Measurements from ENCODE around the gene CD300A.

Gene CD300A

DNA sequence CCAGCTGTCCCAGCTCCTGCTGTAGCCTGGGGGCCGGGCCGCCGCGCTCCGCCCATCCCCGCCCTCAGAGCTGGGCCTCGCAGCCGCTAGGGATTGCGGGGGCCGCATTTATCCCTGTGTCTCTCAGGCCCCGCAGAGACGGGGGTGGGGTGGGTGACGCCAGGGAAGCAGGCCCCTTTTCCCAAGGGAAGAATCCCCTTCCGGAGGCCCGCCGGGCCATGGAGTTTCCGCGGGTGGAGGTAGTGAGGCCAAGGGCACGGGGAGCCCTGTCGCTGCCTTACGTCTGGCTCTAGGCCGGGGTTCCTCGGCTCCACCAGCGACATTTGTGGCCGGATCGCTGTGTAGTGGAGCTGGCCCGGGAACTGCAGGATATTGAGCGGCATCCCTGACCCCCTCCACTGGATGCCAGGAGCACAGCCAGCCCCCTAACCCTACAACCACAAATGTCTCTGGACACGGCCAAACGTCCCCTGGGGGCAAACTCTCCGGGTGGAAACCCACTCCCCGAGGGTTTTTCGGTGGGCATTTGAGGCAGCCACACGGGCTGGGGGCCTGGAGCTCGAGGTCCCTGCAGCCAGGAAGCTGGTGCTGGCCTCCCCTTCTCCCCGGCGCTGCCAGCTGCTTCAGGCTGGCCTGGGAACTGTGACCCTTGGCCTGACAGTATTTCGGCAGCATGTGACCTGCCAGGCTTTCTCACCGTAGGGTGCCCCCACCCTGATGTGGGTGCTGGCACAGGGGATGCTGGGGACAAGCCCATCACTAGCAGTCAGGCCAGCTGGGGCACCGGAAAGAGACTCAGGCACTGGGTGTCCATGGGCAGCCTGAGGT, 12.0 kb upstream of the CD300A start:
- no peaks in the 10 kb centered on the region for H3K79me2 ChIP-seq (ENCODE audit: low read length)
- no peak overlapping the region for H3K4me2 ChIP-seq (ENCODE audit: low read length)
- H3K4me1 ChIP-seq (ENCODE audit: low read length): no peaks in the 10 kb centered on the region
- TF ChIP-seq, protein P1, sequence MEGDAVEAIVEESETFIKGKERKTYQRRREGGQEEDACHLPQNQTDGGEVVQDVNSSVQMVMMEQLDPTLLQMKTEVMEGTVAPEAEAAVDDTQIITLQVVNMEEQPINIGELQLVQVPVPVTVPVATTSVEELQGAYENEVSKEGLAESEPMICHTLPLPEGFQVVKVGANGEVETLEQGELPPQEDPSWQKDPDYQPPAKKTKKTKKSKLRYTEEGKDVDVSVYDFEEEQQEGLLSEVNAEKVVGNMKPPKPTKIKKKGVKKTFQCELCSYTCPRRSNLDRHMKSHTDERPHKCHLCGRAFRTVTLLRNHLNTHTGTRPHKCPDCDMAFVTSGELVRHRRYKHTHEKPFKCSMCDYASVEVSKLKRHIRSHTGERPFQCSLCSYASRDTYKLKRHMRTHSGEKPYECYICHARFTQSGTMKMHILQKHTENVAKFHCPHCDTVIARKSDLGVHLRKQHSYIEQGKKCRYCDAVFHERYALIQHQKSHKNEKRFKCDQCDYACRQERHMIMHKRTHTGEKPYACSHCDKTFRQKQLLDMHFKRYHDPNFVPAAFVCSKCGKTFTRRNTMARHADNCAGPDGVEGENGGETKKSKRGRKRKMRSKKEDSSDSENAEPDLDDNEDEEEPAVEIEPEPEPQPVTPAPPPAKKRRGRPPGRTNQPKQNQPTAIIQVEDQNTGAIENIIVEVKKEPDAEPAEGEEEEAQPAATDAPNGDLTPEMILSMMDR (IDR thresholded peaks at IDR 0.05; ENCODE audit: low read depth, low read length): no peak
- TF ChIP-seq EZH2phosphoT487 (IDR thresholded peaks at IDR 0.05; ENCODE audit: low read depth): no peak
- no peaks in the 10 kb centered on the region for H3K36me3 ChIP-seq (replicated peaks; ENCODE audit: low read depth, low read length)
- no peak overlapping the region for H3K9ac ChIP-seq (ENCODE audit: low read length)
- H2AFZ ChIP-seq (ENCODE audit: low read depth, low read length): no peak overlapping the region
- H3K4me3 ChIP-seq (ENCODE audit: low read length): no peak overlapping the region
- H3K9me3 ChIP-seq (ENCODE audit: insufficient read depth, low read length): no peaks in the 10 kb centered on the region
- no peaks in the 10 kb centered on the region for H4K20me1 ChIP-seq (ENCODE audit: insufficient read depth, low read length)
- H3K27me3 ChIP-seq (ENCODE audit: low read depth, low read length): no peaks in the 10 kb centered on the region
- H3K27ac ChIP-seq (ENCODE audit: low read length): no peak overlapping the region

DNA sequence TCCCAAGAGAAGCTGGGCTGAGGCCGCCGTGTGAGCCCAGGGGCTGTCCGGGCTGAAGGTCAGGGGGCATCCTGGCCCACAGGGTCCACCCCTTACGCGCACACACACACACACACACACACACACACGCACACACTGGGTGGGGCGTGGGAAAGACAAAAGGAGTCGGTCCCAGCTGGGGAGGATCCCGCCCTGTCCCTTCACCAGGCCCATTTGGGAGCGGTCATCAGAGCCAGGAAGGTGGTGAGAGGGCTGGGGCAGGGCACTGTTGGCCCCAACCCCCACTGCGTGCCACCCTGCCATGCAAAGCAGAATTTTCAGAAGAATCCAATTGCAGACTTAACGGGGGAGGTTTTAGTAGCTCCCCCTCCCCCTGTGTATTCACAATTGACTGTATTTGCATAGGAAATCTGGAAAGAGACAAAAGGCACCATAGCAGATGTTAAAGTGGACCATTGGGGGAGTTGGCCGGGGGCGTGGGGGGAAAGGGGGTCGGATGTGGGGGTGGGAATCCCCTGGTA, 11.3 kb upstream of the CD300A start:
- no peaks in the 10 kb centered on the region for H3K27me3 ChIP-seq (ENCODE audit: low read depth, low read length)
- H2AFZ ChIP-seq (ENCODE audit: low read depth, low read length): no peak overlapping the region
- H4K20me1 ChIP-seq (ENCODE audit: insufficient read depth, low read length): no peaks in the 10 kb centered on the region
- H3K9me3 ChIP-seq (ENCODE audit: insufficient read depth, low read length): no peaks in the 10 kb centered on the region
- no peak overlapping the region for H3K27ac ChIP-seq (ENCODE audit: low read length)
- TF ChIP-seq EZH2phosphoT487 (IDR thresholded peaks at IDR 0.05; ENCODE audit: low read depth): no peak
- TF ChIP-seq, protein P1 (IDR thresholded peaks at IDR 0.05; ENCODE audit: low read depth, low read length): no peak
- H3K36me3 ChIP-seq (replicated peaks; ENCODE audit: low read depth, low read length): no peaks in the 10 kb centered on the region
- no peaks in the 10 kb centered on the region for H3K4me1 ChIP-seq (ENCODE audit: low read length)
- no peak overlapping the region for H3K9ac ChIP-seq (ENCODE audit: low read length)
- H3K79me2 ChIP-seq (ENCODE audit: low read length): no peaks in the 10 kb centered on the region
- H3K4me3 ChIP-seq (ENCODE audit: low read length): no peak overlapping the region
- no peak overlapping the region for H3K4me2 ChIP-seq (ENCODE audit: low read length)

DNA sequence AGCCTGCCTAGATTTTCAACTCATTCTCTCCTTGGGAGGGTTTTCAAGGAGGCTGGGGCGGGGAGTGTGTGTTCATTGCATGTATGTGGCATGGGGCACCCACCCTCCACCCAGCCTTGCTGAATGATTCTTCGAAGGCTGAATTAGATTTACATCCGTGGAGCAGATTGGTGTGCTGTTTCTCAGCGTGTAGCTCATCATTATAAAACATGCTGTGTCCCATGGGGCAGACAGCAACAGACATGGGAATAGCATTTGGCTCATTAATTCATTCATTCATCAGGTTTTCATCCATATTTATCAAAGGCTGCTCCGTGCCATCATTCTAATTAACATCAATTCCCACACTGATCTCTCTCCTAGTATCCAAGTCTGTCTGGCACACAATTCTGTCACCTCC, 10.6 kb upstream of the CD300A start:
- no peaks in the 10 kb centered on the region for H3K9me3 ChIP-seq (ENCODE audit: insufficient read depth, low read length)
- H3K36me3 ChIP-seq (replicated peaks; ENCODE audit: low read depth, low read length): no peaks in the 10 kb centered on the region
- no peaks in the 10 kb centered on the region for H3K79me2 ChIP-seq (ENCODE audit: low read length)
- no peaks in the 10 kb centered on the region for H3K4me1 ChIP-seq (ENCODE audit: low read length)
- no peak overlapping the region for H3K27ac ChIP-seq (ENCODE audit: low read length)
- H2AFZ ChIP-seq (ENCODE audit: low read depth, low read length): no peak overlapping the region
- no peak overlapping the region for H3K4me2 ChIP-seq (ENCODE audit: low read length)
- no peak overlapping the region for H3K4me3 ChIP-seq (ENCODE audit: low read length)
- H3K9ac ChIP-seq (ENCODE audit: low read length): no peak overlapping the region
- TF ChIP-seq EZH2phosphoT487 (IDR thresholded peaks at IDR 0.05; ENCODE audit: low read depth): no peak
- TF ChIP-seq, protein P1 (IDR thresholded peaks at IDR 0.05; ENCODE audit: low read depth, low read length): no peak
- H4K20me1 ChIP-seq (ENCODE audit: insufficient read depth, low read length): no peaks in the 10 kb centered on the region
- no peaks in the 10 kb centered on the region for H3K27me3 ChIP-seq (ENCODE audit: low read depth, low read length)

DNA sequence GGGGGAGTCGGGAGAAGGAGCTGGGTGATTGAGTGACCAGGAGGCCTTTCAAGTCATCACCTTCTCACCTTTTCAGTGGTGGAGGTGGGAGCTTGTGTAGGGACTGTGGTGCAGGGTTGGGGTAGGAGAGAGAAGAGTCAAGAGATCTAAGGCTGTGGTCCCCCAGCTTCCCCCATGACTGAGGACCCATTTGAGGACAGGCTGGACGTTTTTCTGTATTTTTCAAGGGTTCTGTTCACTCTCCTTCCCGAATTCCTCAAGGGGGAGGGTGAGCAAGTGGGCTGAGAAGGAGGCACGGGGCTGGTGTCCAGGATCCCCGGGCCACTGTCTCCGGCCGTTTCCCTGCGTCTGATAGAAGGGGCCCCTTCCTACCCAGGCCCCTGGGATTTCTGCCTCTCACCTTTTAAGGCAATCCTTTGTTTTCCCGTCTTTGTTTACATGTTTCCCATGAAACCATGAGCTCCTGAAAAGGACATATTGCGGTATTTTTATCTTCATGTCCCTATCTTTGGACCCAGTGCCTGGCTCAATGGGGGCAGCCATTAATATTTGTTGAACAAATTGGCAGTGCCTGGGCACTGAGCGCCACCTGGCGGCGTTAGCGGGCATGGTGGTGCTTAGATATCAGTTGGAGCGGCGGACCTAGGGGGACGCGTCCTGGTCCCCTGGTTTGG, 9.2 kb upstream of the CD300A start:
- no peak overlapping the region for H3K9ac ChIP-seq (ENCODE audit: low read length)
- H3K36me3 ChIP-seq (replicated peaks; ENCODE audit: low read depth, low read length): no peaks in the 10 kb centered on the region
- H3K27ac ChIP-seq (ENCODE audit: low read length): no peak overlapping the region
- no peaks in the 10 kb centered on the region for H3K4me1 ChIP-seq (ENCODE audit: low read length)
- no peaks in the 10 kb centered on the region for H3K27me3 ChIP-seq (ENCODE audit: low read depth, low read length)
- H4K20me1 ChIP-seq (ENCODE audit: insufficient read depth, low read length): no peaks in the 10 kb centered on the region
- H3K4me2 ChIP-seq (ENCODE audit: low read length): no peak overlapping the region; the same call in 1 of the 2 replicates
- no peak overlapping the region for H3K4me3 ChIP-seq (ENCODE audit: low read length)
- H3K79me2 ChIP-seq (ENCODE audit: low read length): no peaks in the 10 kb centered on the region
- H3K9me3 ChIP-seq (ENCODE audit: insufficient read depth, low read length): no peaks in the 10 kb centered on the region
- peak overlapping the region; percentile 73 for H2AFZ ChIP-seq (ENCODE audit: low read depth, low read length)
- TF ChIP-seq EZH2phosphoT487 (IDR thresholded peaks at IDR 0.05; ENCODE audit: low read depth): no peak
- TF ChIP-seq, protein P1 (IDR thresholded peaks at IDR 0.05; ENCODE audit: low read depth, low read length): peak; percentile 95
